Testis (tissue), 5 donors: ENCODE measurements around the gene P2RY8. TPM values are rescaled to one million over a fixed set of nuclear protein-coding genes. Genes with fewer than 3 reads are reported as not detected.

Source experiments
- DNase-seq: peaks from one replicate; pipeline ENCODE4 v3.0.0-alpha.2; 2019
- H3K27ac ChIP-seq, 2 donors: fragments of 200-600 bp; sonication (generic); one replicate each; pipeline ENCODE4 v1.5.1; 2019
- H3K27me3 ChIP-seq: fragments of 200-600 bp; sonication (generic); one replicate; pipeline ENCODE4 v1.5.1; 2019
- H3K36me3 ChIP-seq: fragments of 200-600 bp; sonication (generic); one replicate; pipeline ENCODE4 v1.5.1; 2017; ENCODE audit warnings: low read depth; ENCODE audit errors: missing control alignments
- H3K4me1 ChIP-seq: fragments of 200-600 bp; sonication (generic); one replicate; pipeline ENCODE4 v1.5.1; 2019
- H3K4me3 ChIP-seq, 2 donors: fragments of 200-600 bp; sonication (generic); one replicate each; pipeline ENCODE4 v1.5.1; 2017 to 2019
- H3K9me3 ChIP-seq: fragments of 200-600 bp; sonication (generic); one replicate; pipeline ENCODE4 v1.5.1; 2017
- POLR2A ChIP-seq: fragments of 450-650 bp; IDR thresholded peaks from one replicate; pipeline ENCODE4 v1.6.1; 2017; ENCODE audit warnings: antibody characterized with exemption, mild to moderate bottlenecking, moderate library complexity
- WGBS, 2 donors: methylation state at CpG; one replicate each; pipeline ENCODE4 v1.1.5; 2018; 5-methylcytosine and 5-hydroxymethylcytosine counted together
- intact Hi-C: fragments of 100-400 bp; cut with DNase I; formaldehyde crosslinking; loops from one replicate; pipeline ENCODE4 v1.15.1; 2023; ENCODE audit warnings: low total_unique reads
- long read RNA-seq, 2 donors: transcript quantifications; one replicate each; lab custom pipeline, GENCODE V29; 2026
- polyA plus RNA-seq: library from polyadenylated mRNA; stranded (reverse); fragments of 350-450 nt; fragmentation: Illumina TruSeq; extraction: RNeasy Lipid Tissue Mini Kit (QIAGEN cat#74804); gene quantifications from one replicate; pipeline ENCODE4 v1.2.3, GENCODE V29; 2014; ENCODE audit warnings: low read depth, low replicate concordance; ENCODE audit not compliant: insufficient read depth
- total RNA-seq, 2 donors: library from RNA; depleted of rRNA; stranded (reverse); fragments of >200 nt; gene quantifications; one replicate each; pipeline ENCODE4 v1.2.3, GENCODE V29; 2016
- TF ChIP-seq, protein P1 (sequence below), 3 experiments: fragments of 450-650 bp in 2 of 3; fragments of 200-600 bp in 1 of 3; sonication (generic) in 1 of 3; IDR thresholded peaks; one replicate each; pipeline ENCODE4 v1.5.1; 2016 to 2019; ENCODE audit warnings: antibody characterized with exemption in 3 of 3, mild to moderate bottlenecking in 2 of 3, moderate library complexity in 1 of 3

The P2RY8 gene
- under 1 TPM; 0.24 to 0.50 TPM for total RNA-seq
- polyA plus RNA-seq, result 1.1 TPM
- long read RNA-seq, donor 1, full-length matches to known transcripts, result 3 of 3 reads
- long read RNA-seq, donor 1, partial matches to known transcripts, result 0 of 3 reads
- long read RNA-seq, donor 1, other reads (novel, unspliced or antisense), result 0 of 3 reads
- long read RNA-seq, donor 2, full-length matches to known transcripts, result 1 of 1 reads
- long read RNA-seq, donor 2, partial matches to known transcripts, result 0 of 1 reads
- long read RNA-seq, donor 2, other reads (novel, unspliced or antisense), result 0 of 1 reads

GRCh38 chrX:1537031-1537715, at the start of gene P2RY8:
Gene P2RY8, minus strand, starts transcription at chrX:1537185. Its CDS starts 70,627 bp downstream, at chrX:1466558.
- peak; percentile 90 for DNase-seq
- Histone ChIP-seq H3K27me3 (no peaks in the 10 kb centered on the region), H3K27ac (peak within 1 kb of the TSS in 1 of 2 donors; percentile 58), H3K4me3 (no peak within 1 kb of the TSS), H3K4me1 (peaks cover 3% of the 10 kb centered on the region), H3K36me3 (no peaks in the 10 kb centered on the region), H3K9me3 (no peaks in the 10 kb centered on the region)
- 27 to 36% methylated on average over 26 to 27 of the region's 27 CpGs for WGBS, 2 donors
- intact Hi-C loops, result no loop called here
- TF ChIP-seq POLR2A, result no peak
- TF ChIP-seq, protein P1, sequence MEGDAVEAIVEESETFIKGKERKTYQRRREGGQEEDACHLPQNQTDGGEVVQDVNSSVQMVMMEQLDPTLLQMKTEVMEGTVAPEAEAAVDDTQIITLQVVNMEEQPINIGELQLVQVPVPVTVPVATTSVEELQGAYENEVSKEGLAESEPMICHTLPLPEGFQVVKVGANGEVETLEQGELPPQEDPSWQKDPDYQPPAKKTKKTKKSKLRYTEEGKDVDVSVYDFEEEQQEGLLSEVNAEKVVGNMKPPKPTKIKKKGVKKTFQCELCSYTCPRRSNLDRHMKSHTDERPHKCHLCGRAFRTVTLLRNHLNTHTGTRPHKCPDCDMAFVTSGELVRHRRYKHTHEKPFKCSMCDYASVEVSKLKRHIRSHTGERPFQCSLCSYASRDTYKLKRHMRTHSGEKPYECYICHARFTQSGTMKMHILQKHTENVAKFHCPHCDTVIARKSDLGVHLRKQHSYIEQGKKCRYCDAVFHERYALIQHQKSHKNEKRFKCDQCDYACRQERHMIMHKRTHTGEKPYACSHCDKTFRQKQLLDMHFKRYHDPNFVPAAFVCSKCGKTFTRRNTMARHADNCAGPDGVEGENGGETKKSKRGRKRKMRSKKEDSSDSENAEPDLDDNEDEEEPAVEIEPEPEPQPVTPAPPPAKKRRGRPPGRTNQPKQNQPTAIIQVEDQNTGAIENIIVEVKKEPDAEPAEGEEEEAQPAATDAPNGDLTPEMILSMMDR (IDR thresholded peaks at IDR 0.05), result no peak

DNA sequence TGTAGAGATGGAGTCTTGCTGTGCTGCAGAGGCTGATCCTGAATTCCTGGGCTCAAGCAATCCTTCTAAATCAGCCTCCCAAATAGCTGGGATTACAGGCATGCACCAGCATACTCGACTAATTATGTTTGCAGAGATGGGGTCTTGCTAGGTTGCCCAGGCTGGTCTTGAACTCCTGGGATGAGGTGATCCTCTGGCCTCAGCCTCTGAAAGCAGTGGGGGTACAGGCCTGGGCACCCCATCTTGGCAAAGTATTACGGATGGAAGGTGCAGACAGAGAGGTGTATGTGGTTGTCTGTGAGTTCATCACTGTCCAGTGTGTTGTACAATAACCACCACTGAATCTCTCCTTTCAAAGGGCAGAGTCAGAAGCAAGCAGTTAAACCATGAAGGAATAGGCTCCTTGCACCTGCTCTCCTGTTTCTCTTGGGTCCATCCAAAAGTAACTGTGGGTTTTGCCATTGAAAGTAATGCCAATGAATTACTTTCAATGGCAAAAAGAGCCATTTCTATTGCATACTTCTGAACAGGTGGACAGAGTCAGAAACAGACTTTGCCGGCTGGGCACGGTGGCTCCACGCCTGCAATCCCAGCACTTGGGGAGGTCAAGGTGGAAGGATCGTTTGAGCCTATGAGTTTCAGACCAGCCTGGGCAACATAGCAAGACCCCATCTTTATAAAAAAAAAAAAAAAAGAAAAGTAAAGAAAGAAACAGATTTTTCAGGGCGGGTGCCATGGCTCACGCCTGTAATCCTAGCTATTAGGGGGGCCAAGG, 47.4 kb upstream of the P2RY8 start:
- 90 to 91% methylated on average over 8 of the region's 8 CpGs for WGBS, 2 donors
- intact Hi-C loops, result no loop called here

GRCh38 chrX:1582686-1583437, 45.9 kb upstream of the P2RY8 start:
- no peaks in the 10 kb centered on the region for H3K9me3 ChIP-seq
- no peak for DNase-seq
- H3K36me3 ChIP-seq, result no peaks in the 10 kb centered on the region
- no peaks in the 10 kb centered on the region for H3K4me1 ChIP-seq
- WGBS, 2 donors, result 35 to 45% methylated on average over 26 to 27 of the region's 27 CpGs
- no peak overlapping the region for H3K4me3 ChIP-seq
- no peaks in the 10 kb centered on the region for H3K27me3 ChIP-seq
- intact Hi-C loops, result no loop called here
- no peak overlapping the region for H3K27ac ChIP-seq
- TF ChIP-seq, protein P1 (IDR thresholded peaks at IDR 0.05), result no peak
- TF ChIP-seq POLR2A, result no peak

More for the DNA sequence above, 47.4 kb upstream of the P2RY8 start:
- DNase-seq, result no peak
- Histone ChIP-seq H3K9me3 (no peaks in the 10 kb centered on the region), H3K27me3 (no peaks in the 10 kb centered on the region), H3K36me3 (no peaks in the 10 kb centered on the region), H3K27ac (no peak overlapping the region), H3K4me1 (no peaks in the 10 kb centered on the region), H3K4me3 (no peak overlapping the region)
- TF ChIP-seq, protein P1 (IDR thresholded peaks at IDR 0.05), result no peak
- TF ChIP-seq POLR2A, result no peak

DNA sequence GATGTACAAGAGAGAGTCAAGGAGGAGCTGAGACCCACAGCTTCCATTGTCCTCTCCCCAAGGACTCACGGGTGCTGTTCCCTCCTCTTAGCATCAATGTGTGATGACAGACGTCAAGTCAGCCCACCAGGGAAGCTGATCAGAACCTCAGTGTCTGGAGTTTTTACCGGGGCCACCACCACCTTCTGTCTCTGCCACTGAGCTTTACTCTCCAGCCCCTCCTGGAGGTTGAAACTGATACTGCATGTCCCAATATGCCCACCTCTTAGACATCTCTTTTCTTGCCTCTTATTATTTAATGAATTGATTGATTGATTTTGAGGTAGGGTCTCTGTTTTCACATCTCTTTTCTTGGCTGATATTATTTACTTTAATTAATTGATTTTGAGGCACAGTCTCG, 44.1 kb upstream of the P2RY8 start:
- no peaks in the 10 kb centered on the region for H3K27me3 ChIP-seq
- intact Hi-C loops, result no loop called here
- 27 to 31% methylated on average over 4 of the region's 4 CpGs for WGBS, 2 donors
- H3K9me3 ChIP-seq, result no peaks in the 10 kb centered on the region
- peak; percentile 83 for DNase-seq
- TF ChIP-seq POLR2A, result no peak
- TF ChIP-seq, protein P1 (IDR thresholded peaks at IDR 0.05), result peak; percentile 51 to 85 (median 77)
- H3K4me3 ChIP-seq, result no peak overlapping the region
- no peaks in the 10 kb centered on the region for H3K4me1 ChIP-seq
- H3K27ac ChIP-seq, result no peak overlapping the region
- H3K36me3 ChIP-seq, result no peaks in the 10 kb centered on the region
